Fibroblast of lung (primary cell): ENCODE data around the gene MYZAP.

ENCODE experiments used
- CTCF ChIP-seq, 2 donors: IDR thresholded peaks in 1 of 2; conservative IDR thresholded peaks in 1 of 2; 1 replicate in 1 of 2; 2 replicates in 1 of 2; pipeline ENCODE4 v1.5.1; 2011 to 2012; ENCODE audit warnings: low read length in 2 of 2, control low read depth in 1 of 2, inconsistent platforms in 1 of 2, low read depth in 1 of 2, mild to moderate bottlenecking in 1 of 2
- EZH2 ChIP-seq: IDR thresholded peaks from 2 replicates; pipeline ENCODE4 v1.5.1; 2012; ENCODE audit warnings: low read length, control low read depth, mild to moderate bottlenecking; ENCODE audit errors: missing control alignments

- TF ChIP-seq CTCF (conservative IDR thresholded peaks at IDR 0.05 in 1 of 2, IDR thresholded peaks at IDR 0.05 in 1 of 2; ENCODE audit: low read depth in 1 of 2, low read length in 2 of 2) (no peak), EZH2 (no peak)
Observed at GRCh38 chr15:57563416-57563815, 28.3 kb upstream of the MYZAP start.
